ENCODE data around the gene CNOT6.

- TF ChIP-seq CTCF (IDR thresholded peaks at IDR 0.05), result no peak
- no peak for TF ChIP-seq EP300 (IDR thresholded peaks at IDR 0.05)
- no peak for TF ChIP-seq POLR2A (IDR thresholded peaks at IDR 0.05)
- TF ChIP-seq POLR2AphosphoS5 (IDR thresholded peaks at IDR 0.05), result no peak
Observed at GRCh38 chr5:180495292-180495691, 1.1 kb downstream of the CNOT6 start.

Measured in suprapubic skin (tissue), 4 donors.